ENCODE results near the gene CDKAL1. TPM values are rescaled to one million over a fixed set of nuclear protein-coding genes. Genes with fewer than 3 reads are reported as not detected.

The CDKAL1 gene
- total and polyA plus RNA-seq, 2 donors (not counting 3 experiments of a cell fraction or from before 2014, with no cell fraction given), result 6.1 to 20.5 TPM

DNA sequence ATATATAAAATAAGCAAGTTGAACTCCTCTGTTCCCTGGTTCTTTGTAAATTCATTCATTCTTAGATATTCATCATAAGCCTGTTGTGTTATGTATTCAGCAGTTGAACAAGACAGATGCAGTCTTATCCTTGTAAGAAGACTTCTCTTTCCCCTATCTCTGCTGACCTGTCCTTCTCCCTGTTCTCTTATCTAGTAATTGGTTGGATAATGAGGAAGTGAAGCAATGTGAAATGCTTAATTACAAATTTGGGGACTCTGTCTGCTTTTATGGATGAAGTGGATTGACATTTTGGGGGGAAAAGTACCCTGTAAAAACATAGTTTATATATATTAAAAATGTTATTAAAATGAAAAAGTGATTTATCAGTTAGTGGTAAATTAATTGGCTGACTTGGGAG is 37.0 kb downstream of the CDKAL1 start:
- POLR2A ChIA-PET, result no interaction called here
- no peak for TF ChIP-seq MYC (IDR thresholded peaks at IDR 0.05; ENCODE audit: low read depth, low read length)
- no peak for TF ChIP-seq JUN (IDR thresholded peaks at IDR 0.05; ENCODE audit: borderline replicate concordance, insufficient read depth, insufficient read length, low read depth)
- no peak for TF ChIP-seq EZH2 (IDR thresholded peaks at IDR 0.05; ENCODE audit: borderline replicate concordance, low read depth, low read length, severe bottlenecking)
- TF ChIP-seq POLR2AphosphoS5 (IDR thresholded peaks at IDR 0.05; ENCODE audit: insufficient read depth, low read depth, low read length), result no peak
- TF ChIP-seq CTCF (IDR thresholded peaks at IDR 0.05; ENCODE audit: extremely low read depth in 1 of 2, insufficient read depth in 1 of 2, low read depth in 1 of 2, low read length in 2 of 2), result no peak
- TF ChIP-seq POLR2A (IDR thresholded peaks at IDR 0.05; ENCODE audit: low read depth, low read length), result no peak
- TF ChIP-seq, protein P1, sequence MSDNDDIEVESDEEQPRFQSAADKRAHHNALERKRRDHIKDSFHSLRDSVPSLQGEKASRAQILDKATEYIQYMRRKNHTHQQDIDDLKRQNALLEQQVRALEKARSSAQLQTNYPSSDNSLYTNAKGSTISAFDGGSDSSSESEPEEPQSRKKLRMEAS (IDR thresholded peaks at IDR 0.05; ENCODE audit: insufficient read depth, insufficient read length), result no peak
- TF ChIP-seq FOS (IDR thresholded peaks at IDR 0.05; ENCODE audit: borderline replicate concordance, insufficient read depth, low read length), result no peak
- no peak for TF ChIP-seq GATA2 (IDR thresholded peaks at IDR 0.05; ENCODE audit: insufficient read depth, insufficient read length, low read depth, low read length)
- no peak overlapping the region for H2AFZ ChIP-seq (ENCODE audit: low read depth, low read length)
- H3K9me1 ChIP-seq (replicated peaks; ENCODE audit: control insufficient read depth, extremely low read depth, insufficient read depth, low read length), result no peaks in the 10 kb centered on the region
- H4K20me1 ChIP-seq (replicated peaks; ENCODE audit: control insufficient read depth, extremely low read depth, insufficient read depth, low read length), result no peaks in the 10 kb centered on the region
- H3K4me2 ChIP-seq (ENCODE audit: insufficient read depth, low read length), result no peak overlapping the region
- H3K4me3 ChIP-seq (replicated peaks in 1 of 3; ENCODE audit: insufficient read depth in 1 of 3, low read depth in 1 of 3, low read length in 3 of 3), result no peak overlapping the region
- H3K9me3 ChIP-seq (replicated peaks; ENCODE audit: control insufficient read depth, insufficient read depth, low read length), result no peaks in the 10 kb centered on the region
- FAIRE-seq (no peak), DNase-seq (ENCODE audit: low read depth, low spot score) (no peak)
- H3K27ac ChIP-seq (ENCODE audit: insufficient read depth, low read depth, low read length), result no peak overlapping the region
- peaks cover 1% of the 10 kb centered on the region for H3K79me2 ChIP-seq (ENCODE audit: control insufficient read depth, insufficient read depth, low read length)
- CTCF ChIA-PET, result no interaction called here
- dilution Hi-C loops (cut with MboI; ENCODE audit: extremely low pct_ligation_motif_present, low sequenced_read_pairs), result no loop called here
- no peaks in the 10 kb centered on the region for H3K36me3 ChIP-seq (ENCODE audit: control insufficient read depth in 2 of 2, extremely low read depth in 1 of 2, insufficient read depth in 2 of 2, low read length in 2 of 2)
- BruUV-seq (replicated peaks), result no TSS peak
- H3K9ac ChIP-seq (replicated peaks; ENCODE audit: extremely low read depth, insufficient read depth, low read length), result no peak overlapping the region
- no peaks in the 10 kb centered on the region for H3K27me3 ChIP-seq (ENCODE audit: control insufficient read depth in 2 of 2, insufficient read depth in 2 of 2, low read length in 2 of 2)
- intact Hi-C loops (cut with micrococcal nuclease), result no loop called here
- peaks cover 6% of the 10 kb centered on the region for H3K4me1 ChIP-seq (ENCODE audit: control insufficient read depth, extremely low read depth, insufficient read depth, low read length)
